OCI-M2 (cell line): Measurements from ENCODE around the gene MYPN.

Experiments used
- DNase-seq: peaks from one replicate; lab custom pipeline; 2025; ENCODE audit not compliant: unreplicated experiment; lab: John Stamatoyannopoulos, UW

The MYPN gene

DNA sequence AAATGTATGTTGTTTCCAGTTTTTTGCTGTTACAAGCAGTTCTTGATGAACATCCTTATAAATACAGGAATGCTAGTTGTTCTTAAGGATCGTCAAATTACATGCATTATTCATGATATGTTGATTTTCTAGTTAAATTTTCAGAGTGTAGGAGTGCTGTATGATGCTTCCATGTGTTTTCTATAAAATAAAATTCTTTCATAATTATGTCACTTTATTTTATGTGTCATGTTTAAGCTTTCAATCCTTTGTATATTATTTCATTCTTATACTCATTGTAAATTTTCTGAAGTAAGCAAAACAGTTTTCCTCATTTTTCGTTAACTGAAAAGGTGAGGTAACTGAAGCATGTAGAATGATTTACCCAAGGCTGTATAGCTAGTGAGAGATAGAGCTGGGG lies 16.8 kb upstream of the MYPN start:
- DNase-seq: no peak

DNA sequence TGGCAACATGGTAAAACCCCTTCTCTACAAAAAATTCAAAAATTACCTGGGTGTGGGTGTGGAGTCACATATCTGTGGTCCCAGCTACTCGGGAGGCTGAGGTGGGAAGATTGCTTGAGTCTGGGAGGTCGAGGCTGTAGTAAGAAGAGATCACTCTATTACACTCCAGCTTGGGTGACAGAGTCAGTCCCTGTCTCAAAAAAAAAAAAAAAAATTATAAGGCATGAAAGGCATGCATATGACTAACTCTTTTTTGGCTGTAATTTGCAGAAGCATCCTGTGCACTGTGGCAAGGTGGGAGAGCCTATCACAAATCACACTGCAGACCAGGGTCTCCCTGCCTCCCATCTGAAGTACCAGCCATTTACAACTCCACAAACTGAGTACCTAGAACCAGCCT lies 14.1 kb upstream of the MYPN start:
- DNase-seq: no peak

DNA sequence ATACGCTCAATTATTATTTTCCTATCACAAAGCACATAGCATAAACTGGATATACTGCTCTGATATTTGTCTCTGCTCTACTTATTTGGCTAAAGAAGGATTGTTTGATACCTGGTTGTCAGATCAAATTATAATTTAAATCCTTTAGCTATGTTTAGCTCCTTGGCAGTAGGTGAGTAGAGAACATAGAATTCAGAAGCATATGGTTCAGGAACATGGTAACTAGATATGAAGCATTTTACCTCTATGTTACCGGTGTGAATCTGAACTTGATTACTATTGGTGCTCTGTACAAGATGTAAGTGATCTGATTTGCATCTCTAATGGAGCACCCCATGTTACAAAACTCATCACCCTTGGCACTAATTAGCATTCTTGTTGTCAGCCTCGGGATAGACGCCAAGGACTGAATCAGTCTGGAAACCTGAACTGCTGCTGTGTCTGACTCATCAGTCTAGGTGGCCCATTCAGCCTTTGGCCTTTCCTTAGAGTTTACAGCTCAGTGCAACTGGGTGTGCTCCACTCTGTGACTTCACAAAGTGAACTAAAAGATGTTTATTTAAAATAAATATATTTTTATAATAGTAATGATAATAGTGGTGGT lies 12.3 kb upstream of the MYPN start:
- no peak for DNase-seq

- no peak for DNase-seq
Measured at GRCh38 chr10:68099736-68100135, 9.6 kb upstream of the MYPN start.

DNA sequence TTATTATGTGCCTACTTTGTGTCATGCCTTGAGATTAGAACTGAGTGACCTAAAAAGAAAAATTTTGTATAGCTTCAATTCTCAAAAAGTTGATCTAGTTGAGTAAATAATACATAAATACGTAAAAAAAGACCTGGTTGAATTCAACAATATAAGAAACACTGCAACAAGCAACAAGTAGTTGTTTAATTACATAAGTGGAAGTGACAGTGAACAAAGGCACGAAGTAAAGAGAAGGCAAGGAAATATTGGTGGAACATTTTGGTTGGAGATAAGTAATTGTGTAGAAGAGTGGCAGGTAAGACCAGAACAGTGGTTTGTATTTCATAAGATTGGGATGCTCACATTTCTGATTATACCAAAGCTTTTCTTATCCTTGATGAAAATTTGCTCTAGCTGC lies 8.2 kb upstream of the MYPN start:
- no peak for DNase-seq

DNA sequence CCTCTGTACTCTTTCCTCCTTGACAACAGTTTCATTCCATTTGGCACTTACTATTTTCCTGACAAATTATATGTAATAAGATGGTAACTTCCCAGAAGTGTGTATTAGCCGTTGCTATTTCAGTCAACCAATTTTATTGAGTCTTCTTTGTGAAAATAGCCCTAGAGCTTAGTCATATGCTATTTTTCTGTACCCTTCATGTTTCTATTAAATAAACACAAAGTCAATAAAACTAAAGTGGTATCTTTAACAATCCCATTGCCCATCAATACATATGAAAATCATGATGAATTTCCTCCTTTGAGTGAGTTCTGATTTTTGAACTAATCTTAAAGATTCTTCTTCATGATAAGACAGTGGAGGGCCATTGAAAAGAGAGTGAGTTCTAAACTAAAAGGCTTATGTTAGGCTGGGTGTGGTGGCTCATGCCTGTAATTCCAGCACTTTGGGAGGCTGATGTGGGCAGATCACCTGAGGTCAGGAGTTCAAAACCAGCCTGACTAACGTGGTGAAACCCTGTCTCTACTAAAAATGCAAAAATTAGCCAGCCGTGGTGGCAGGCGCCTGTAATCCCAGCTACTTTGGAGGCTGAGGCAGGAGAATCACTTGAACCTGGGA lies 5.9 kb upstream of the MYPN start:
- DNase-seq: no peak

DNA sequence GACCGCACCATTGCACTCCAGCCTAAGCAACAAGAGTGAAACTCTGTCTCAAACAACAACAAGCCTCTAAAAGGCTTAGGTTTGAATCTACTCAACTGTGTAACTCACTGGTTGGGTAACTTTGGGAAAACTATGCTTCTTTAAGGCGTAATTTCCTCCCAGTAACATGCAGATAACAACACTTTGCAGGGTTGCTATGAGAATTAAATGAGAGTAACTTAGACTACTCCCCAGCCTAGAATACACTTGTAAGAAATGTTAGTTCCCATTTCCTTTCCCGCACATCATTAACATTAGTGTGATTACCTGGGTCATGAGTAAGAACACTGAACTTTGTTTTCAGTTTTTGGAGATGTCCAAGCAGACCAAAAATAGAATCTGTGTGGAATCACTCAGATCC lies 5.4 kb upstream of the MYPN start:
- DNase-seq: no peak

- no peak for DNase-seq
Measured at GRCh38 chr10:68105820-68106219, 3.5 kb upstream of the MYPN start.

DNA sequence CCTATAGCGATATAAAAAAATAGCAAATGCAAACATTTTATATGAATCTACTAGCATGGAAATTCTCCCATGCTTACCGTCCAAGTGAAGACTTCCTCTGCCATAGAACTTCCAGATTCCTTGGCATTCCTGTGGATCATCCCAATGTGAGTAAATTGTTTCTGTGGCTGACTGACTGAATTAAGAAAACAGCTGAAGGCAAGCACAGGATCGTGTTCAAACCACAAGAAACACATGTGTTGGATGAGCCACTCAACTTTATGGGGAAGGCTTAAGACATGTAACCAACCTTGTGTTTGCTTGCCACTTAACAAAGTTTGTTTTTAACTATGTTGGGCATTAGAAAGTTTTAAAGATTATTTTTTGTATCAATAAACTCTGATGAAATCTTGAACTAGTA lies 2.6 kb upstream of the MYPN start:
- DNase-seq: no peak

DNA sequence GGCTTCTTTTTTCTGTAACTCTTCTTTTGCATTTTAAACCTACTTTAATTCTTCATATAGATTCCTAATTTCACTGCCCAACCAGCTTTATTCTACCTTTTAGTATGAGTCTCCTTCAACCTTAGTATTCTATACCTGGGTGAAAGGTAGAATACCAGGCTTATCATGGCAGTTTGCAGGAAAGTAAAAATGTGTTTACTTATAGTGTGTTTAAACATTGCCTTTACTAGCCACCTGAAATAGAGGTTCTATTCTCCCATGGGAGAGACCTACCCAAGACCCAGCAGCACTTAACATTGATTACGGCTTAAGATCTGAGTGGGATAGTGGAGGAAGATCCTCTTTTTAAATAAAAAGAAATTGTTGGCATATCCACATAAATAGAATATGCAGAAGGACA lies 1.6 kb upstream of the MYPN start:
- no peak for DNase-seq

DNA sequence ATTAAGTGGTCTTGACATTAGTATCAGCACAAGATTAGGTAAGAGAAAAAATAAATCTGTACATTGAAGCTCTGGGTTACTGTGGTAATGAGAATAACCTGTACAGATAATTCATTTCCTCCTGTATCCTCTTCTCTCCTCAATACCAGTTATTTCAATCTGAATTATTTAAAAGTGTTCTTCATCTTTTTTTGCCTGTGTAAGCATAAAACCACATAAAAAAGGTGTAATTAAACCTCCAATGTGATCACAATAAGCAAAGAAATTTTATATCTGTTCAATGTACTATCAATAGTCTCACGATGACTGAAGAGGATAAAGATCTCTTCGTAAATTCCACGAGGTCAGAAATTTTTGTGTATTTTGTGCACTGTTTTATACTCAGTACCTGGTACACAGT lies 1.2 kb upstream of the MYPN start:
- DNase-seq: no peak

DNA sequence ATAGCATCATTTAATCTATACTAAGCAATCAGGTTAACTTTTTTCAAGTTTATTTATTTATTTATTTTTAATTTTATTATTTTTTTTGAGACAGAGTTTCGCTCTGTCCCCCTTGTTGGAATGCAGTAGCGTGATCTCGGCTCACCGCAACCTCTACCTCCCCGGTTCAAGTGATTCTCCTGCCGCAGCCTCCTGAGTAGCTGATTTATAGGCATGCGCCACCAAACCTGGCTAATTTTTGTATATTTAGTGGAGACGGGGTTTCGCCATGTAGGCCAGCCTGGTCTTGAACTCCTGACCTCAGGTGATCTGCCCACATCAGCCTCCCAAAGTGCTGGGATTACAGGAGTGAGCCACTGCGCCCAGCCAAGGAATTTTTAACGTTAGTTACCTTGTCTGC lies 635 bp upstream of the MYPN start:
- no peak for DNase-seq

- no peak for DNase-seq
Measured at GRCh38 chr10:68110027-68110426, 739 bp downstream of the MYPN start.

DNA sequence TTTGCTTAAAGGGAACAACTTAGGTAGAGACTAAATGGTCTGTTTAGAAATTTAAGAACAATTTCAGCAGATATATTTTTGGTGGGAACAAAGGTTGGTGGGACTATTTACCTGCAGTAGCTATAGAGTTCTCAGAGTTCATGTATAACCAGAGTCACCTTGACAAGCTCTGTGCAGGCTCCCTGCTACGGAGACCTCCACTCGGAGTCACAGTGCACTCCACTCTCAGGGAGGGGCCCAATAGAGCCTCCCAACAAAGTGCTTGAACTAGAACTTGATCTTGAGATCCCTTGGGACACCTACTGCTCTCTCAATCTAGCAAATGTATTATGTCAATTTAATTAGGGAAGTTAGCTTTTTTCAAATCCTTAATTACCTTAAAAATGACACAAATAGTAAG lies 2.3 kb downstream of the MYPN start:
- no peak for DNase-seq

DNA sequence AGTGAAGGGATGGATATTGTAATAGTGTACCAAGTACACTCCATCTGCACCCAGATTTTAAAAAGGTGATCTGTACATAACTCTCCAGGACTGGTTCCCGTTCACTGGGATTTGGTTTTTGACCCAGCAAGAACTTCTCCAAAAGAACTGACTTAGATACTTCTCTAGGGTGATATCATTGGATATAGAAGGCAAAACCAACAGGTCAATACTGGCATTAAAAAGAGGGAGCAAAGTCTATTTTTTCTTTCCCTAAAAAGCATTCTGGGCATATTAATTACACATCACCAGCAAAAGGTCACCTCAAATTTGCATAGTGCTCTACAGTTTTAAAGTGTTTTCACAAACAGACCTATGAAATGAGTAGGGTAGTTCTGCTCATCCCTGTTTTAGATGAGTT lies 3.5 kb downstream of the MYPN start:
- no peak for DNase-seq

GRCh38 chr10:68118657-68119056 lies 9.4 kb downstream of the MYPN start:
- DNase-seq: no peak

DNA sequence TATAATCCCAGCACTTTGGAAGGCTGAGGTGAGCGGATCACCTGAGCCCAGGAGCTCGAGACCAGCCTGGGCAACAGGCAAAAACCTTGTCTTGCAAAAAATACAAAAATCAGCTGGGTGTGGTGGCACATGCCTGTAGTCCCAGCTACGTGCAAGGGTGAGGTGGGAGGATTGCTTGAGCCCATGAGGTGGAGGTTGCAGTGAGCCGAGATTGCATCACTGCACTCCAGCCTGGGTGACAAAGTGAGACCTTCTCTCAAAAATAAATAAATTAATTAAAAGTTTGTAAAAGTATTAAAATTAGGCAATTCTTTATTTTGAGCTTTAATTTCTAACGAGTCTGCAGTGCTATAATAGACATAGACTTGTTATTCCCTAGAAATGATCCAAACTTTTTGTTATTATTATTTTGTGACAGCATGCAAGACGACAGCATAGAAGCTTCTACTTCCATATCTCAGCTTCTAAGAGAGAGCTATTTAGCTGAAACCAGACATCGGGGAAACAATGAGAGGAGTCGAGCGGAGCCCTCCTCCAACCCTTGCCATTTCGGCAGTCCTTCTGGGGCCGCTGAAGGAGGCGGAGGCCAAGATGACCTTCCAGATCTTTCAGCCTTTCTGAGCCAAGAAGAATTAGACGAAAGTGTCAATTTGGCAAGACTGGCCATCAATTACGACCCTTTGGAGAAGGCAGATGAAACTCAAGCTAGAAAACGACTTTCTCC lies 11.9 kb downstream of the MYPN start:
- no peak for DNase-seq

DNA sequence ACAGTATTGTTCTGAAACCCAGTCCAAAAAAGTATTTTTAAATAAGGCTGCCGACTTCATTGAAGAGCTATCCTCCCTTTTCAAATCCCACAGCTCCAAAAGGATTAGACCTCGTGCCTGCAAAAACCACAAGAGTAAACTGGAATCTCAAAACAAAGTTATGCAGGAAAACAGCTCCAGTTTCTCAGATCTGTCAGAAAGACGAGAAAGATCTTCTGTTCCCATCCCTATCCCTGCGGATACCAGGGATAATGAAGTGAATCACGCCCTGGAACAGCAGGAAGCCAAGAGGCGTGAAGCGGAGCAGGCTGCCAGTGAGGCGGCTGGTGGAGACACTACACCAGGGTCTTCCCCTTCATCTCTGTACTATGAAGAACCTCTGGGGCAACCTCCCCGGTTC lies 12.6 kb downstream of the MYPN start:
- no peak for DNase-seq

- DNase-seq: no peak
Measured at GRCh38 chr10:68124718-68125117, 15.4 kb downstream of the MYPN start.

DNA sequence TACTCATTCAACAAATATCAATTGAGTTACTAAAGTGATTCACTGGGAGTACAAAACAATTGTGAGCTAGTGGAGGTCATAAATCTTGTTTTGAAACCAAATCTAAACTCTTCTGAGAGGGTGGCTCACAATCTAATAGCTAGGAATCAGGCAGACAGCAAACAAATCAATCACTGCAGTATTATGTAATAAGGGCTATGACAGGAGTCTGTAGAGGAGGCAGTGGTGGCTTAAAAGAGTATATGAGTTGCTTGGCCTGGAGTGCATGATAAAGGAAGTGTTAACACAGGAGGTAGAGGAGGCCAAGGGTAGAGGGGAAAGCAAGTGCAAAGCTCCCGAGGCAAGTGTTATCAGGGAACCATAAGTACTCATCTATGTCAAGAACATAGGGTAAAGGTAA lies 16.5 kb downstream of the MYPN start:
- DNase-seq: no peak

- DNase-seq: no peak
Measured at GRCh38 chr10:68128015-68128414, 18.7 kb downstream of the MYPN start.

DNA sequence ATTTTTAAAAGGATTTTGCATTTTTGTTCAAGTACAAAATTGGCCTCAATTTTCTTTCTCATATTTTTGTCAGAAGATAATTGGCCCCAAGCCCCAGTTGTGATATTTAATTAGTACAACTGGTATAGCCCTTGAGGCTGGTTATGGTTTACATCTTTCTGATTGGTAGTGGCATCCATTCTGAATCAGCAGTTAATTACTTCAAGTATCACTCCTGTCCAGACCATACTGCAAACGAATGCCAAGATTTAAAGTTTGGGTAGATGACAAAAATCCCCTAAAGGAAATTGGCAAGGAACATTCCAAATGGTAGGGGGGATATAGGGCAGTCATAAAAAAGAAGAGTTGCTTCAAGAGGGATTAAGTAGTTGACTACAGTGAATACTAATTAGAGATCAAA lies 23.1 kb downstream of the MYPN start:
- no peak for DNase-seq

DNA sequence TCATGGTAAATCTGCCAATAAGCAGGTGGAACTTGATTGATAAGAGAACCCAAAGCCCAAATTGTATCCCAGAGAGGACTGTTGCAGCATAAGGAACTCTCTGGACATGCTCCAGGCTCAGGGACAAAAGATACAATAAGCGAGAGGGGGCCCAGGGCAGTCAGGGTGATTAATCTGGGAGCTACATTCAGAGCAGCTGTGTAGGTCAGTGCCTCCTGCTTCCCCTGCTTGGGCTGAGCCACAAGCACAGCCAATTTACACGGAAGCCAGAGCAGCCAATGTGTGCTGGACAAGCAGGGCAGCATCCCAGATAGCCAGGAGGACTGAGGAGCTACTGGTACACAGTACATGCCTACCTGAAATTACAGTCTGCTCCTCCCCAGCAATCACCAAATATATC lies 24.2 kb downstream of the MYPN start:
- DNase-seq: no peak
